NCI-H1092 (cell line): ENCODE data around the gene SHISAL1.
"Not testable (repeated sequence)": the region's sequence is repeated elsewhere in the genome, so short reads cannot be mapped to it uniquely, and the experiment has no call there.

ENCODE experiments used
- DNase-seq: peaks from one replicate; lab custom pipeline; 2025; lab: John Stamatoyannopoulos, UW

The SHISAL1 gene

DNA sequence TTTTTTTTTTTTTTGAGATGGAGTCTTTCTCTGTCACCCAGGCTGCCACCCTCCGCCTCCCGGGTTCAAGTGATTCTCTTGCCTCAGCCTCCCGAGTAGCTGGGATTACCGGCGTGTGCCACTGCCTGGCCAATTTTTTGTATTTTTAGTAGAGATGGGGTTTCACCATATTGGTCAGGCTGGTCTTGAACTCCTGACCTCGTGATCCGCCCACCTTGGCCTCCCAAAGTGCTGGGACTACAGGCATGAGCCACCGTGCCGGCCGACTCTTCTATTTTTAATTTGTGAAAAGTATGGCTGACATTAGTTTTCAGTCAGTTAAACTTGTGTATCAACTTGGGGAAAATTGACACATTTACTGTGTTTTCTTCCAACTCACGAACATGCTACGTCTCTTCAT is 78.4 kb downstream of the SHISAL1 start:
- not testable (repeated sequence) for DNase-seq

DNA sequence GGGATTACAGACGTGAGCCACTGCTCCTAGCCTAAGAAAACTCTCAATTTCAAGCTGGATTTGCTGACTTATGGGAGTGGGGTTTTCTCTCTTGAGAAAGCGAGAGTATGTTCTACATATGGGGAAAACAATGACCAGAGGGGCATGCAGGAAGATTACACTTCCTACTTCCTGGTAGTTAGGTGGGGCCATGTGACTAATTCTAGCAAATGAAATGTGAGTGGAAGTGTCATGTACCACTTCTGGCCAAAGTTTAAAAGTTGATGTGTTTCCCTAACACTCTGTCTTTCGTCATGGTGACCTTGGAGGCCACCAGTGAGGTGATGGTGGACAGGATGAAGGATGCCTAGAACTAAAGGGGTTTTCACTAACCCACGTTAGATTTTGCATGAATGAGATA is 81.5 kb downstream of the SHISAL1 start:
- DNase-seq = no peak

DNA sequence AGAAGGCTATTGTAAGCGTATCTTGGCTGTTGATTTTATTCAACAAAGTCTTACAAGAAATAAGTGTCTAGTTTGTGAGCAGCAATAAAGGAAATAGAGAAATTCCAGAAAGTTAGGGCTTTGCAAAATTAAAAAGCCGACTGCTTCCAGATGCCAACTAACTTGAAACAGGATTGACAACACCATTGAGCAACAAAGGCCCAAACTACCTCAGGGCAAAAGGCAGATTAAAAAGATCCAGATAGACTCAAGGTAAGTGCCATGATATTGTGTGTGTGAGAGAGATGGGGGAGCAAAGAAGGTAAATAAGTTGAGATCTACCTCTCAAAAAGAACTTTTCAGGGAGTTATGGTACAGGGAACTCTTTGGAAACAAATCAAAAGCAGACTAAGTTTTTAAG is 82.9 kb downstream of the SHISAL1 start:
- no peak for DNase-seq

DNA sequence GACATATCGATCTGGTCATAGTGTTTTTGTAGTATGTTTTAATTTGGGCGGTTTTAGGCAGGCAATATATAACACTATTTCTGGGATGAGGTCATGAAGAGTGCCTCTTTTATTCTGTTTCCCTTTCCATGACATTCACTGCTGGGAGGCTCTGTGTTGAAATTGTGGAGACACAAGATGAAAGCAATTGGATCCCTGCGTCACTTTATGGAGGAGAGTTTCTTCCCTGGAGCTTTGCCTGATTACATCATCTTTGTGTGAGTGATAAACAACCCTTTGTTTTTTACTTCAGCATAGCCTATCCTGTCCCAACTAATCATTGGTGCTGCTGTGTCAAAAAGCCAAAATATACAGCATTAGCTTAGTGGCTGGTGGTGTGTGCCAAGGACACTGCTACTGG is 83.4 kb downstream of the SHISAL1 start:
- no peak for DNase-seq

DNA sequence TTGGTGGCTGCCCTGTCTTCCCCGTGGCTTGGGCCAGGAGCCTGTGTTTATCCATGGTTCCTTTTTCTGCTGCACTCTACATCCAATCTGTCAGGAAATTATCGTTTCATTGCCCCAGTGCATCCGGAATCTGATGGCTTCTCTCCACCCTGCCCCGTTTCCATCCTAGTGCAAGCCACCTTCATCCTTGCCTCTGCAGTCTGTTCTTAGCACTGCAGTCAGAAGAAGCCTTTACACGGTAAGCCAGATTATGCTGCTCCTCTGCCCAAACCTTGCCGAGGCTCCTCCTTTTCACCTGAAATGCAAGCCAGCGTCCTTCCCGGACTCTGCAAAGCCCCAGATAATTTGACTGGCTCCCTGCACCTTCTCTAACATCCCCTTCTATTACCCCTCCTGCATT is 86.9 kb downstream of the SHISAL1 start:
- no peak for DNase-seq

- no peak for DNase-seq
Observed at GRCh38 chr22:44225091-44225689, 87.6 kb downstream of the SHISAL1 start.

DNA sequence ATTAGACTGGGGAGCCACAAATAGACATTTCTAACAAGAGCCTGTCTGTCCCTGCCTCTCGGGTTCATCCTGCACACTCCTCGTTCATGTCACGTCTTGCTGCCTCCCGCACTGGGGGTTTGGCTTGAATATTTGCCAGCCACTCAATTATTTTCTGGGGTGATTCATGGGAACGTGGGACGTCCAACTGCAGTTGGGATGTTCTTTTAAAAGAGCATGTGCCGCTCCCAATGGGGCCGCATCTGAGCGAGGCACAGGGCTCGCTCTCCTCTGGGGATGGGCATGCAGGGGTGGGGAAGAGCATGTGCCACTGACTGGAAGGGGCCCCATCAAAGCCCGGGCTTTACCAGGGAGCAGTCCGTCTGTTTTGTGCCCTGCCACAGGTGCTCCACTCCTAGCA is 88.6 kb downstream of the SHISAL1 start:
- no peak for DNase-seq

DNA sequence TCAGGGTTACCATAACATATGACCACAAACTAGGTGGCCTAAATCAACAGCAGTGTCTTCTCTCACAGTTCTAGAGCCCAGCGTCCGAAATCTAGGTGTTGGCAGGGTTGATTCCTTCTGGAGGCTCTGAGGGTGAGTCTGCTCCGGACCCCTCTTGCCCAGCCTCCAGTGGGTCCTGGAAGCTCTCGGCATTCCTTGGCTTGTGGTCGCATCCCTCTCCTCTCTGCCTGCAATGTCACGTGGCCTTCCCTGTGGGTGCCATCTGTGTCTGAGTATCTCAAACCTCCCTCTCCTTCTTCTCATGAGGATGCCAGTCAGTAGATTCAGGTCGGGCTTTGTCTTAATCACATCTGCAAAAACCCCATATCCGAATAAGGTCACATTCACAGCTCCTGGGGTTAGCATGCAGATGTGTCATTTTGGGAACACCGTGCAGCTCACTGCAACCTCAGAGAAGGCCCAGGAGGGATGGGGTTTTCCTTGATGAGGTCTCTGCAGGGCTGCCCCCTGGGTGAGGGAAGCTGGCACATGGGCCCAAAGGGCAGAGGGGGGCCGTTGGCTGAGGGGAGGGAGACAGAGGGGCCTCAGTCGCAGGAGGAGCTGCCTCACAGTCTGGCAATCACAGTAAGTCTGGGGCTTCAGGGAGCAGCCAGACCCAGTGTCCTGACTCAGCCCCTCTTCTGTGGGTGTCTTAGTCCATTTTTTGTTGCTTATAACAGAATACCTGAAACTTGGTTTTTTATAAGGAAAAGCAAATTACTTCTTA is 90.9 kb downstream of the SHISAL1 start:
- DNase-seq = no peak

GRCh38 chr22:44220727-44221680 is 91.7 kb downstream of the SHISAL1 start:
- no peak for DNase-seq

DNA sequence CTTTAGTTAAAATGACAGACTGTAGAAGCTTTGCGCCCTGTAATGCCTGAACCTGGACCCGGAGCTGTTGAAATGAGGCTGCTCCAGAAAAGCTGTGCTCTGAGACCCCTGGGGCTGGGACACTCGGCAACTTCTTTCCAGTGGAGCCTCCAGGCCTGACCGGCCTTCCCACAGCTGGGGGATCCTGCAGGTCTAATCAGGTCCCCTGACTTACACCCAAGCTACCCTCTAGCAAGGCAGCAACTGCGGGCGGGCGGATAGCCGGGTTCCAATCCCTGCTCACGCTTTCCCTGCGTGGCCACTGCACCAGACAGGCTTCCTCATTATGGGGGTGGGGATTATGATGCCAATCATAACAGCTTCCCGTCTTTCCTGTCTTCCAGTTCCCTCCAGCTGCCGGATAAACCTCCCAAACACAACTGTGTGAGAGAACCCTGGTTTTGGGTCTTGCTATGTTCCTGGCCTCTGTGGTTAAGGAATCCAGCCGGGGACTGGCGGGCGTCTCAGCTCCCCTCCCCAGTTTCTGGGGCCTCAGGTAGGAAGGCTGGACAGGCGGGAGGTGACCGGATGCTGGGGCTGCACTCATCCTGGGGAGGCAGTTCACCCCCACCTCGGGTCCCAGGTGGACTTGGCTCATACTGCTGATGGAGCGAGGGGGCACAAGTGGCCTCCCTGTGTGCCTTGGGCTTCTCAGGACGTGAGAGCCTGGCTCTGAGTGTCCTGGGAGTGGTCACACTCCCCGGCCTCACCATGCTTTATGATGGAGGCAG is 93.5 kb downstream of the SHISAL1 start:
- DNase-seq = no peak

- no peak for DNase-seq
Observed at GRCh38 chr22:44218071-44218470, 94.7 kb downstream of the SHISAL1 start.

- DNase-seq = no peak
Observed at GRCh38 chr22:44217346-44217745, 95.4 kb downstream of the SHISAL1 start.

GRCh38 chr22:44215287-44215686 is 97.5 kb downstream of the SHISAL1 start:
- DNase-seq = no peak

- no peak for DNase-seq
Observed at GRCh38 chr22:44214764-44215163, 98.0 kb downstream of the SHISAL1 start.

GRCh38 chr22:44214187-44214586 is 98.6 kb downstream of the SHISAL1 start:
- no peak for DNase-seq

- DNase-seq = no peak
Observed at GRCh38 chr22:44213489-44214043, 99.2 kb downstream of the SHISAL1 start.

DNA sequence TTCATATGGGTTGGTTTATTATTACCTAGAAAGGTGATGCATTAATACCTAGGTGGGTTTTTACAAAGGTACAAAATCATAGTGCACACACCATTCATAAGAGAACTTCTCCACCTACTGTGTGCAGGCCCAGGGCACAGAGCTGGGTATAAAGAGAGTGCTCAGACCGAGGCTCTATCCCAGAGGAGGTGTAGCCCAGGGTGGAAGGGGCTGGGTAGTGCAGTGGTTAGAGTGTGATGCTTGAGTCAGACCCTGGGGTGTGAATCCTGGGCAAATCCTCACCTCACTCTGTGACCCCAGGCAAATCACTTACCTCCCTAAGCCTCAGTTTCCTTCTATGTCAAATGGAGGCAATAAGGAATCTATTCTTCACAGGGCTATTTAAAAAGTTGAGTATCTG is 99.8 kb downstream of the SHISAL1 start:
- no peak for DNase-seq

- DNase-seq = no peak
Observed at GRCh38 chr22:44211946-44212930, 100.5 kb downstream of the SHISAL1 start.

DNA sequence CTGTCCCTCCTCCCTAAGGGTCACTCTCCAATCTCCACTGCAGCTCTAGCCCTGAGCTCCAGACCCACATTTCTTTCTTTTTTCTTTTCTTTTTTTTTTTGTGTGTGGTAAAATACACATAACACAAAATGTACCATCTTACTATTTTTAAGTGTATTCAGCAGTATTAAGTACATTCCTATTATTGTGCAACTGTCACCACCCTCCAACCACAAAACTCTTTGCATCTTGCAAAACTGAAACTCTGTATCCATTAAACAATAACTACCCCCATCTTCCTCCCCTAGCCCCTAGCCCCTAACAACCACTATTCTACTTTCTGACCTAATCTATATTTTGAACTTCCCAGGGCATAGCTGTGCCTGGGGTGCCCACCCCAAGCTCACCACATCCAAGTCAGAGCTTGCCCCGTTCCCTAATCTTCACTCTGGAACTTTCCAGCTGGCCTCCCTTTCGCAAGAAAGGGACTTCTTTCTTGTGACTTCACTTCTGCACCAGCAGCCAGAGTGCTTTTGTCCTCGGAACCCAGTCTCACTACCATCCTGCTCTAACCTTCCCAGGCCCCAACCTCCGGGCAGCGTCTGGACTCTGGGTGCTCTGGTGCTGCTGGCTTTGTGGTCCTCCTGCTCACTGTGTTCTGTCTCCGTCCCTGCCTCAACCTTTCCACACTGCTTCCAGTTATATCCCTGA is 101.3 kb downstream of the SHISAL1 start:
- no peak for DNase-seq

DNA sequence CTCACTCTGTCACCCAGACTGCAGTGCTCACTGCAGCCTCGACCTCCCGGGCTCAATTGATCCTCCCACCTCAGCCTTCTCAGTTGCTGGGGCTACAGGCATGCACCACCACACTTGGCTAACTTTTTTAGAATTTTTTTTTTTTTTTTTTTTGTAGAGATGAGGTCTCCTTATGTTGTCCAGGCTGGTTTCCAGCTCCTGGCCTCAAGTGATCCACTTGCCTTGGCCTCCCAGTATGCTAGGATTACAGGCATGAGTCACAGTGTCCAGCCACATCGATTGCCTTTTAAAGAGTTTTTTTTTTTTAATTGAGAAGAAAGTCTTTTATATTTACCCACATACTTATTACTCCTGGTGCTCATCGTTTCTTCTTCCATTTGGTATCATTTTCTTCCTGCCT is 102.0 kb downstream of the SHISAL1 start:
- DNase-seq = no peak
